Spleen (tissue), 11 donors: ENCODE measurements around the gene DNM3. TPM values are rescaled to one million over a fixed set of nuclear protein-coding genes. Genes with fewer than 3 reads are reported as not detected.
A peak's percentile ranks its signal among the peaks of the same experiment; 100 is the strongest.

Experiments
- DNase-seq: peaks from one replicate; pipeline ENCODE4 v3.0.0-alpha.2; 2020
- H3K27ac ChIP-seq, 8 donors: fragments of 200-600 bp; sonication (generic) in 7 of 8; 1 replicate in 4 of 8; 2 replicates in 4 of 8; pipeline versions ENCODE4 v1.5.0 to v1.8.0; 2016 to 2021; ENCODE audit warnings: inconsistent platforms in 4 of 8, mild to moderate bottlenecking in 4 of 8, moderate library complexity in 1 of 8
- H3K27me3 ChIP-seq, 7 donors: fragments of 200-600 bp; sonication (generic) in 6 of 7; replicated peaks in 1 of 7; 1 replicate in 4 of 7; 2 replicates in 3 of 7; pipeline versions ENCODE4 v1.5.0 to v1.8.0; 2016 to 2021; ENCODE audit warnings: inconsistent platforms in 3 of 7, mild to moderate bottlenecking in 1 of 7
- H3K36me3 ChIP-seq, 6 donors: fragments of 200-600 bp; sonication (generic) in 5 of 6; 1 replicate in 4 of 6; 2 replicates in 2 of 6; pipeline versions ENCODE4 v1.5.0 to v1.8.0; 2016 to 2021; ENCODE audit warnings: inconsistent platforms in 2 of 6
- H3K4me1 ChIP-seq, 6 donors: fragments of 200-600 bp; sonication (generic) in 5 of 6; 1 replicate in 3 of 6; 2 replicates in 3 of 6; pipeline versions ENCODE4 v1.5.0 to v1.8.0; 2016 to 2021; ENCODE audit warnings: inconsistent platforms in 3 of 6
- H3K4me3 ChIP-seq, 8 donors: fragments of 200-600 bp; sonication (generic) in 7 of 8; 1 replicate in 4 of 8; 2 replicates in 4 of 8; pipeline versions ENCODE4 v1.5.0 to v1.8.0; 2016 to 2021; ENCODE audit warnings: inconsistent platforms in 4 of 8, mild to moderate bottlenecking in 4 of 8, moderate library complexity in 2 of 8
- H3K9me3 ChIP-seq, 8 donors: fragments of 200-600 bp; sonication (generic) in 7 of 8; 1 replicate in 4 of 8; 2 replicates in 4 of 8; pipeline versions ENCODE4 v1.5.0 to v1.8.0; 2016 to 2021; ENCODE audit warnings: inconsistent platforms in 4 of 8
- POLR2A ChIP-seq, 3 donors: fragments of 450-650 bp; IDR thresholded peaks; one replicate each; pipeline ENCODE4 v1.5.1; 2017; ENCODE audit warnings: antibody characterized with exemption in 3 of 3, mild to moderate bottlenecking in 1 of 3
- POLR2AphosphoS5 ChIP-seq, 3 donors: sonication (generic); formaldehyde crosslinking; IDR thresholded peaks; one replicate each; pipeline ENCODE4 v1.5.1; 2017; ENCODE audit warnings: antibody characterized with exemption in 3 of 3
- WGBS, 5 donors: extraction: QIAGEN DNeasy Blood & Tissue Kit in 3 of 5; methylation state at CpG; one replicate each; pipeline versions ENCODE4 v1.1.5 to v1.1.7; 2013 to 2018; 5-methylcytosine and 5-hydroxymethylcytosine counted together
- intact Hi-C: fragments of 100-400 bp; cut with DNase I; formaldehyde crosslinking; loops from one replicate; pipeline ENCODE4 v1.15.0; 2023; ENCODE audit warnings: low total_unique reads
- polyA plus RNA-seq, 3 donors: library from polyadenylated mRNA; stranded (reverse); fragments of 200-250 nt; gene quantifications; one replicate each; pipeline ENCODE4 v1.2.1, GENCODE V29; 2013
- total RNA-seq, 7 donors: library from RNA; depleted of rRNA in 3 of 7; stranded (reverse); fragments of >200 nt in 3 of 7; fragmentation: NEBNext Ultra II Directional in 4 of 7; extraction: Animal tissue kit (Norgen Biotek cat#: 25700) in 4 of 7; gene quantifications; one replicate each; pipeline versions ENCODE4 v1.1.0 to v1.2.1, GENCODE V29; 2016 to 2021
- TF ChIP-seq, protein P1 (sequence below), 11 experiments: fragments of 200-600 bp in 7 of 11; fragments of 450-650 bp in 4 of 11; sonication (generic) in 4 of 11; IDR thresholded peaks in 8 of 11; conservative IDR thresholded peaks in 3 of 11; 1 replicate in 7 of 11; 2 replicates in 4 of 11; pipeline versions ENCODE4 v1.4.0 to v1.8.0; 2016 to 2021; ENCODE audit warnings: antibody characterized with exemption in 11 of 11, inconsistent platforms in 4 of 11, mild to moderate bottlenecking in 1 of 11
- donor health status: healthy with polysubstance abuse.
- donor health status: DM: no; HTN: no; CAD: no; lungs with moderate emphysema.
- donor health status: DM: no; HTN: no; CAD: no.
- donor health status: Bipolar disorder and iron deficiency.
- donor health status: healthy.
- donor health status: DM: no; HTN: no; CAD: no.
- donor health status: DM: yes; HTN: yes; CAD: no.

The DNM3 gene
- total and polyA plus RNA-seq, 10 donors = 0.61 to 10.2 (median 4.9) TPM

- TF ChIP-seq POLR2A (IDR thresholded peaks at IDR 0.05) (no peak), POLR2AphosphoS5 (IDR thresholded peaks at IDR 0.05) (no peak)
- TF ChIP-seq, protein P1, sequence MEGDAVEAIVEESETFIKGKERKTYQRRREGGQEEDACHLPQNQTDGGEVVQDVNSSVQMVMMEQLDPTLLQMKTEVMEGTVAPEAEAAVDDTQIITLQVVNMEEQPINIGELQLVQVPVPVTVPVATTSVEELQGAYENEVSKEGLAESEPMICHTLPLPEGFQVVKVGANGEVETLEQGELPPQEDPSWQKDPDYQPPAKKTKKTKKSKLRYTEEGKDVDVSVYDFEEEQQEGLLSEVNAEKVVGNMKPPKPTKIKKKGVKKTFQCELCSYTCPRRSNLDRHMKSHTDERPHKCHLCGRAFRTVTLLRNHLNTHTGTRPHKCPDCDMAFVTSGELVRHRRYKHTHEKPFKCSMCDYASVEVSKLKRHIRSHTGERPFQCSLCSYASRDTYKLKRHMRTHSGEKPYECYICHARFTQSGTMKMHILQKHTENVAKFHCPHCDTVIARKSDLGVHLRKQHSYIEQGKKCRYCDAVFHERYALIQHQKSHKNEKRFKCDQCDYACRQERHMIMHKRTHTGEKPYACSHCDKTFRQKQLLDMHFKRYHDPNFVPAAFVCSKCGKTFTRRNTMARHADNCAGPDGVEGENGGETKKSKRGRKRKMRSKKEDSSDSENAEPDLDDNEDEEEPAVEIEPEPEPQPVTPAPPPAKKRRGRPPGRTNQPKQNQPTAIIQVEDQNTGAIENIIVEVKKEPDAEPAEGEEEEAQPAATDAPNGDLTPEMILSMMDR (IDR thresholded peaks at IDR 0.05 in 8 of 11, conservative IDR thresholded peaks at IDR 0.05 in 3 of 11) = no peak
- no peak for DNase-seq
- Histone ChIP-seq H3K27ac (no peak overlapping the region), H3K4me1 (no peaks in the 10 kb centered on the region), H3K9me3 (peaks cover 0 to 3% (median 0%) of the 10 kb centered on the region in 8 donors), H3K4me3 (no peak overlapping the region), H3K36me3 (no peaks in the 10 kb centered on the region), H3K27me3 (no peaks in the 10 kb centered on the region)
- WGBS, 5 donors = 59 to 88% (median 85%) methylated on average over 4 of the region's 4 CpGs
- intact Hi-C loops = no loop called here
Observed at GRCh38 chr1:171833091-171833825, 8.0 kb upstream of the DNM3 start.

DNA sequence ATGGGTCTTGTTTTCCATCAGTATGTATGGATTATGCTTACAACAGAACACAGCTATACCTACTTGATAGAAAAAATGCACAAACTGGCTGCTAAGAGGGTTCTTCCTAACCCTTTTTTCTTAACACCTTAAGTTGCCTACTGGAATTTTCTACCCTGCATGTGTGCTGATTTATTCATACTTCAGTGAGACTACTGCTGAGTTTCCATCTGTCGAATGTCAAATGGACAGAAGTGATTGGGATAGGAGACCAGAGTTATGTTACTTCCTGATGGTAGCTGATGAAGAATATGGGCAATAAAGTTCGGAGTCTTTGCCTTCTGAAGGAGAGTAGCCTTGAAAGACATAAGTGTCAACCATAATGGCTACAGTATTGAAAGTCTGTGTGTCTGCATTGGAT is 6.5 kb upstream of the DNM3 start:
- Histone ChIP-seq H3K27ac (no peak overlapping the region), H3K9me3 (no peaks in the 10 kb centered on the region), H3K4me3 (no peak overlapping the region), H3K4me1 (no peaks in the 10 kb centered on the region), H3K36me3 (no peaks in the 10 kb centered on the region), H3K27me3 (no peaks in the 10 kb centered on the region)
- WGBS, 5 donors = 86 to 98% (median 90%) methylated on average over 2 of the region's 2 CpGs
- intact Hi-C loops = no loop called here
- TF ChIP-seq, protein P1 (IDR thresholded peaks at IDR 0.05 in 8 of 11, conservative IDR thresholded peaks at IDR 0.05 in 3 of 11) = no peak
- TF ChIP-seq POLR2A (IDR thresholded peaks at IDR 0.05) (no peak), POLR2AphosphoS5 (IDR thresholded peaks at IDR 0.05) (no peak)
- no peak for DNase-seq

GRCh38 chr1:171835891-171836290 is 5.4 kb upstream of the DNM3 start:
- Histone ChIP-seq H3K27me3 (no peaks in the 10 kb centered on the region), H3K4me3 (no peak overlapping the region), H3K27ac (no peak overlapping the region), H3K9me3 (no peaks in the 10 kb centered on the region), H3K36me3 (no peaks in the 10 kb centered on the region), H3K4me1 (peaks cover 0 to 7% (median 3%) of the 10 kb centered on the region in 6 donors)
- TF ChIP-seq, protein P1 (IDR thresholded peaks at IDR 0.05 in 8 of 11, conservative IDR thresholded peaks at IDR 0.05 in 3 of 11) = no peak
- no peak for TF ChIP-seq POLR2AphosphoS5 (IDR thresholded peaks at IDR 0.05)
- no peak for DNase-seq
- intact Hi-C loops = no loop called here

GRCh38 chr1:171841931-171842761 is 848 bp downstream of the DNM3 start:
- H3K27ac ChIP-seq = peak overlapping the region in 3 of 8 donors; percentile 72 to 82 (median 80)
- peaks cover 0 to 26% (median 12%) of the 10 kb centered on the region in 7 donors for H3K27me3 ChIP-seq
- no peaks in the 10 kb centered on the region for H3K36me3 ChIP-seq
- peak overlapping the region; percentile 55 to 92 (median 80) for H3K4me3 ChIP-seq
- peaks cover 6 to 27% (median 20%) of the 10 kb centered on the region in 6 donors for H3K4me1 ChIP-seq
- no peak for DNase-seq
- WGBS, 5 donors = 1 to 5% (median 3%) methylated on average over 23 to 40 of the region's 40 CpGs
- H3K9me3 ChIP-seq = no peaks in the 10 kb centered on the region
- intact Hi-C loops = no loop called here
- TF ChIP-seq POLR2A (IDR thresholded peaks at IDR 0.05) (no peak), POLR2AphosphoS5 (IDR thresholded peaks at IDR 0.05) (no peak)
- TF ChIP-seq, protein P1 (IDR thresholded peaks at IDR 0.05 in 8 of 11, conservative IDR thresholded peaks at IDR 0.05 in 3 of 11) = no peak
